ENCODE results near the gene EMILIN1.

The EMILIN1 gene

DNA sequence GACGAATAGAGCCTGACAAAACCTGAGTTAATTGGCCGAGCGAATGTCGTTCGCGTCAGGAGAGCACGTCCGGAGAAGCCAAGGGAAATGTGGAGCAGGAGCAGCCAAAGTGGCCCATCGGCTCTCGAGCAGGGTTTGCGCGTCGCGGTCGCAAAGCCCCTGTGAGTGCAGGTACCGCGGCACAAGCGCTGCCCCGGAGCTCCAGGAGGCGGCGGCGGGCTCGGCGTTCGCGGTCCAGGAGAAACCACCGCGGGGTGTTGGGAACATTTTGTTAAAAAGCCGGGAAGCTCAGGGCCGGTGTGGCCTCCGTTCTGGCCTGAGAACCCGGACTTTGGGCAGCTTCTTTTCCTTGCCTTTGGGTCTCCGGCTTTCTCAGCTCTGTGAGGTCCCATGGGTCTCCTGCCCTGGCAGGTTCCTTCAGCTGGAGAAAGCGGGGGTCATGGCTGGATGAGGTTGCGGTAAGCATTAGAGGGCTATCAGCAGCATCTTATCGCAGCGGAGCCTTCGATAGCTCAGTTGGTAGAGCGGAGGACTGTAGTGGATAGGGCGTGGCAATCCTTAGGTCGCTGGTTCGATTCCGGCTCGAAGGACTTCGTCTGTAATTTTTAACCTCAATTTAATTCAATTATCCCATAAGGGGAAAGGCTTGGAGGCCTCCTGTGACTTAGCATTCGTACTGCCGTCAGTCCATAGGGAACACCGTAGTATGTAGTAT, 28.0 kb upstream of the EMILIN1 start:
- Mint-ChIP-seq H3K27me3 (no peaks in the 10 kb centered on the region), H3K27ac (peak overlapping the region; percentile 99), H3K4me1 (ENCODE audit: low read depth) (peaks cover 16% of the 10 kb centered on the region), H3K36me3 (no peaks in the 10 kb centered on the region), H3K4me3 (peak overlapping the region; percentile 95), H3K9me3 (ENCODE audit: low read depth) (no peaks in the 10 kb centered on the region)

DNA sequence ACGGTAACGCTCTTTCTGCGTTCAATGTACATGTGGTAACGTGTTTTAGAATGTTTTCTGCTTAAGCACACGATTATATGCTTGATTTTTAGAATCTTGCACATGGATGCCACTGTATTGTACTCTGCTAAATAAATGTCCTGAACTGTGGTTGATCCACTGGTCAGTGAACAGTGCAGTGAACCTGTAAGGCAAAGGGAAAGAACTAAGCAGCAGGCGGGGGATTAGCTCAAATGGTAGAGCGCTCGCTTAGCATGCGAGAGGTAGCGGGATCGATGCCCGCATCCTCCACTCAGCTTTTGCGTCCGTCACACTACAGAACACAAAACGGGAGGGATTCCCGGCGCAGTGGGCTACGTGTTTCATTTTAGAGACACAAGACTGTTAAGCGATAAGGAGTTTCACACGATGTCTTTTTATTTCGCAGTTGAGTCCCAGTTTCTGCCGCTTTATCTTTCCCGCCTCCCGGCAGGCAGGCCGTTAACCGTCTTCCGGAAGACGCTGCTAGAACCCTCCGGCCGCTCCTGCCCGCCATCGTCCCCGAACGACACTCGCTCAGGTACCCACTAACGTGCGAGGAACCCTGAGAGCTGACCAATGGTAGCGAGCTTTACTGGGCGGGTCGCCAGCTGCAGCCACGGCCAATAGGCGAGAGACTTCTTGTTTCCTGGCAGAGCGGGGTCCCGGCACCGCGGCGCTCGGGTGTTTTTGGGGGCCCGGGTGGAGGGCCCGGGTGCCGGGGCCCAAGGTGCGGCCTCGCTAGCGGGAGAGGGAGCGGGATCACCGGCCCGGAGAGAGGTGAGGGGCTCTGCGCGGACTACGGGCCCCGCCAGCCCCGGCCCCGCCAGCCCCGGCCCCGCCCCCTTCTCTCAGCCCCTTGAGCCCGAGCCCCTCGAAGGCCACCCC, 27.2 kb upstream of the EMILIN1 start, which contains the start of gene AGBL5:
TSS of gene AGBL5 (plus strand) at position 673 of the 906 bp plus-strand sequence. CDS start 1,291 bp downstream, outside the sequence.
- Mint-ChIP-seq H3K4me1 (ENCODE audit: low read depth) (peaks cover 16% of the 10 kb centered on the region), H3K27ac (peak within 1 kb of the TSS; percentile 99), H3K4me3 (peak within 1 kb of the TSS; percentile 95), H3K36me3 (no peaks in the 10 kb centered on the region), H3K9me3 (ENCODE audit: low read depth) (no peaks in the 10 kb centered on the region), H3K27me3 (no peaks in the 10 kb centered on the region)

DNA sequence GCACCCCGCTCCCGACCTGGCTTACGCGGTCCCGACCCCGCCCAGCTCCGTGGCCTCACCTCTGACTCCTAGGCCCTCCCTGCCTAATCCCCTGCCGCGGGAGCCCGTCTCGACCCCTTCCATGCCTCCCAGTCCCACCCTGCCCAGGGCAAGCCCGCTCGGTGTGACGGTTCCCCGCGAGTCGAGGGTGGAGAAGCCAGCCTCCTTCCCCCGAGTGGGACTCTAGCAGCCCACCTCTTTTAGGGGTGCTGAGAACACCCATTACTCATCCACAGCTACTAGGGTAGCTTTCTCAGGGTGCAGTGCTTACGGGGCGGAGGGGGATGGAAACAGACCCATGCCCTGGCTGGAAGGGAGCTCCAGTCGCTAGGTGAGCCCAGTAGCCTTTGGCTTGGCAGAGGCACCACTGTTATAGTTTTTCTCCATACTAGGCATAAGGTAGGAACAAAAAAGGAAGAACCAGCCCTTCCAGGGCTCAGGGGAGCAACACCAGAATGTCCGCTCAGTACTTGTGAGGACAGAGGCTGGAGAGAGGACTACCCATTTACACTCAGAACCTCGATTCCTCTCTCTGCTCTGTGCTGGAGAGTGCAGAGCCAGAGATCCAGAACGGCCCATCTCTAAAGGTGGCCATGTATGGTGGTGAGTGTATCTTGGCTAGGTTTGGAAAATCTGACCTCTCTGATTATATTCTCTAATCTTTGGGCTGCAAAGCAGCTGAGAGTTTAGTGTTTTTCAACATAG, 26.3 kb upstream of the EMILIN1 start:
- Mint-ChIP-seq H3K4me3 (peak overlapping the region; percentile 87), H3K9me3 (ENCODE audit: low read depth) (no peaks in the 10 kb centered on the region), H3K27ac (peak overlapping the region; percentile 74), H3K4me1 (ENCODE audit: low read depth) (peaks cover 16% of the 10 kb centered on the region), H3K36me3 (no peaks in the 10 kb centered on the region), H3K27me3 (no peaks in the 10 kb centered on the region)

DNA sequence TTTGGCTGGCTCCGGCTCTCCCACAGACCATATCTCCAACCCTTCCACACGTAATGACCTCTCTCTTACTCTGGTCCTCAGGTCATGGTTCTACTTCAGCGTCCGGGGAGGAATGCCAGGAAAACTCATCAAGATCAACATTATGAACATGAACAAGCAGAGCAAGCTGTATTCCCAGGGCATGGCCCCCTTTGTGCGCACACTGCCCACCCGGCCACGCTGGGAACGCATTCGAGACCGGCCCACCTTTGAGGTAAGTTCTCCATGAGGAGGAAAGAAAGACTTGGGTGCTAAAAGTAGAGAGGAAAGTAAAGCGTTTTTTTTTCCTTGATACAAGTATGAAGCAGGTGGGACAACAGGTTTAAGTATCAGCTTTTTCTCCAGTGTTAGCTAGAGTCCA, 25.1 kb upstream of the EMILIN1 start:
- H3K9me3 Mint-ChIP-seq (ENCODE audit: low read depth): no peaks in the 10 kb centered on the region
- H3K4me3 Mint-ChIP-seq: peak overlapping the region; percentile 87
- peaks cover 16% of the 10 kb centered on the region for H3K4me1 Mint-ChIP-seq (ENCODE audit: low read depth)
- no peaks in the 10 kb centered on the region for H3K36me3 Mint-ChIP-seq
- no peaks in the 10 kb centered on the region for H3K27me3 Mint-ChIP-seq
- no peak overlapping the region for H3K27ac Mint-ChIP-seq

DNA sequence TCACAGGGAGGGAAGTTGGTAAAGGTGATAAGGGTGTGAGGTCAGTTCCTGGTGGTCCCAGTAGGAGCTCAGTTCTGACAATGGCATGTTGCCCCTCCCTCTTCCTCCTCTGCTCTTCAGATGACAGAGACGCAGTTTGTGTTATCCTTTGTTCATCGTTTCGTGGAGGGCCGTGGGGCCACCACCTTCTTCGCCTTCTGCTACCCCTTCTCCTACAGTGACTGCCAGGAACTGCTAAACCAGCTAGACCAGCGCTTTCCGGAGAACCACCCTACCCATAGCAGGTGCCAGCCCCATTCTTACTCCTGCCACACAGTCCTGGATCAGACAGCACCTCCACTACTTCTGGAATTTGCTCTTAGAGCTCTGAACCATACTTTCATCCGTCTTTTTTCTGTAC, 24.6 kb upstream of the EMILIN1 start:
- peaks cover 16% of the 10 kb centered on the region for H3K4me1 Mint-ChIP-seq (ENCODE audit: low read depth)
- H3K9me3 Mint-ChIP-seq (ENCODE audit: low read depth): no peaks in the 10 kb centered on the region
- no peaks in the 10 kb centered on the region for H3K36me3 Mint-ChIP-seq
- peak overlapping the region; percentile 12 for H3K4me3 Mint-ChIP-seq
- no peak overlapping the region for H3K27ac Mint-ChIP-seq
- H3K27me3 Mint-ChIP-seq: no peaks in the 10 kb centered on the region

DNA sequence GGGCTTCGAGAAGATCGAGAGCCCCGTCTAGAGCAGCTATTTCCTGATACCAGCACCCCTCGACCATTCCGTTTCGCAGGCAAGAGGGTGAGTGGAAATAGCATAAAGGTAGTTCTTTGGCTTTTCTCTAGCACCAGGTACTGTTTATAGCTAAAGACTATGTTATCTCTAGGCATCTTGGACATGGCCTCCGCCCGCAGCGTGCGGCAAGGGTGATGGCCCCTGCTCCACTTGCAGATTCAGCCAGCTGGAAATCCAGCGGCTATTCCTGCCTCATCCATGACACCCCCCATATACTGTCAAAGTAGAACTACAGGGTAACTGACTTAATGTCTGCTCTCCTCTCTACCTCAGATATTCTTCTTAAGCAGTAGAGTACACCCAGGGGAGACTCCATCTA, 23.7 kb upstream of the EMILIN1 start:
- Mint-ChIP-seq H3K27me3 (no peaks in the 10 kb centered on the region), H3K27ac (no peak overlapping the region), H3K4me1 (ENCODE audit: low read depth) (peaks cover 13% of the 10 kb centered on the region), H3K9me3 (ENCODE audit: low read depth) (no peaks in the 10 kb centered on the region), H3K4me3 (no peak overlapping the region), H3K36me3 (no peaks in the 10 kb centered on the region)

DNA sequence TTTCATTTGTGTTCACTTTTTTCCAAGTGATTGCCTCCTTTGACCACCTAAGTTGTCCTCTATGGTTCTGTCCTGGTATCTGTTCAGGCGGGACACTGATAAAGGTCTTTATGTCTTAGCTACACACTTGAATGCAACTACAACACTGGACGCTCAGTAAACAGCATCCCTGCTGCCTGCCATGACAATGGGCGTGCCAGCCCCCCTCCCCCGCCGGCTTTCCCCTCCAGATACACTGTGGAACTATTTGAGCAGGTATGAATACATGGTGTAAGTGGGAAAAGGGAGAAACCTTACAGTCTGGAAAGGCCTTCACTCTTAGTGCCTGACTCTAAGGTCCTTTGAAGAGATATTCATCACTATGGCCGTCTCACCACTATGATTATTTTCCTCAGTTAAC, 21.2 kb upstream of the EMILIN1 start:
- Mint-ChIP-seq H3K4me1 (ENCODE audit: low read depth) (peaks cover 4% of the 10 kb centered on the region), H3K27ac (no peak overlapping the region), H3K36me3 (no peaks in the 10 kb centered on the region), H3K9me3 (ENCODE audit: low read depth) (no peaks in the 10 kb centered on the region), H3K27me3 (no peaks in the 10 kb centered on the region), H3K4me3 (no peak overlapping the region)

DNA sequence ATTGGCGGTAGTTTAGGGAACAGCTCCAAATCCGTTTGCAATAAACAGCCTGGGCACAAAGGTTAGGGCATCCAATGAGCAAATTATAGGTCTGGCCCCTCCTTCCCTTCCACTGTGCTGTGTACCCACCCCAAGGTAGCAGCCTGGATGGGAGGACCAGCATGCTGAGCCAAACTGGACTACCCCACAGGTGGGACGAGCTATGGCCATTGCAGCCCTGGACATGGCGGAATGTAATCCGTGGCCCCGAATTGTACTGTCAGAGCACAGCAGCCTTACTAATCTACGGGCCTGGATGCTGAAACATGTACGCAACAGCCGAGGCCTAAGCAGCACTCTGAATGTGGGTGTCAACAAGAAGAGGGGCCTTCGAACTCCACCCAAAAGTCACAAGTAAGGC, 20.2 kb upstream of the EMILIN1 start:
- Mint-ChIP-seq H3K4me3 (no peak overlapping the region), H3K27me3 (no peaks in the 10 kb centered on the region), H3K4me1 (ENCODE audit: low read depth) (peaks cover 3% of the 10 kb centered on the region), H3K27ac (peak overlapping the region; percentile 10), H3K9me3 (ENCODE audit: low read depth) (no peaks in the 10 kb centered on the region), H3K36me3 (peaks cover 3% of the 10 kb centered on the region)

DNA sequence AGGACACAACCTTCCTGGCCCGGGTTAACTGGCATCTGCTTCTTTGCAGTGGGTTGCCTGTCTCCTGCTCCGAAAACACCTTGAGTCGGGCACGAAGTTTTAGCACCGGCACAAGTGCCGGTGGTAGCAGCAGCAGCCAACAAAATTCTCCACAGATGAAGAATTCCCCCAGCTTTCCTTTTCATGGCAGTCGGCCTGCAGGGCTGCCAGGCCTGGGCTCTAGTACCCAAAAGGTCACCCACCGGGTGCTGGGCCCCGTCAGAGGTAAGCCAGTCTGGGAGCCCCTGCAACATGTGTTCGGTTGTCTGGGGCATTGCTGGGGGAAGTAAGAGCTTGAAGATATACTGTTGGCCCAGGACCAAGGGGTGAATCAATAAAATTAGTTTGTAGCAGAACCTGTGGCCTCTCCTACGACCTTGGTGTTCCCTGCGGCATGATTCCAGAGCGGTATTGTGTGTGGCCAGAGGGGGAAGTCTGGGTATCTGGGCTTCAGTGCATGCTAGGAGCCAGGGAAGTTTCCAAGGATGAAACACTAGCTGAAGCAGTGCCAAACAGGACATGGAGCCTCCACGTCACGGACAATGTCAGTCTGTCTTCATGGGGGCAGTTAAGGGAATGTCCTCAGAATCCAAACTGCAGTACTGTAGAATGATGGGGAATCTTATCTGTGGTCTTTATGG, 19.1 kb upstream of the EMILIN1 start:
- Mint-ChIP-seq H3K4me3 (no peak overlapping the region), H3K36me3 (peaks cover 3% of the 10 kb centered on the region), H3K27ac (no peak overlapping the region), H3K27me3 (no peaks in the 10 kb centered on the region), H3K4me1 (ENCODE audit: low read depth) (peaks cover 5% of the 10 kb centered on the region), H3K9me3 (ENCODE audit: low read depth) (no peaks in the 10 kb centered on the region)

DNA sequence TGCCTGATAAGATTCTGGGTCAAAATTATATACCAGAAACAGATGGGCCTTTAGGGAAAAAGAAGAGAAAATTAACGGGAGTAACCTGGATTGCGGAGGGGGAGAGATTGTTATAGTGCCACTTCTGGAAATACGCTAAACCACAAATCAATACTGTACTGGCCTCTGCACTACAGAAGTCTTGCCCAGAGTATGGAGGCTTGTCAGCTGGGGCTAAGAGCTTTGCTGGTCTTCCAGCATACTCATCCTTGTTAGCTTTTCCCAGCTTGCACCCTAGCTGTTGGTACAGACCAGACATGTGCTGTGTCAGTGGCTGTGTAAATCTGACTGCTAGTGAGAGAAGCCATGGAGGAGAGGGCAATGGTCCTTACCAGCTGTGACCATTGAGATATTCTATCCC, 18.1 kb upstream of the EMILIN1 start:
- no peaks in the 10 kb centered on the region for H3K27me3 Mint-ChIP-seq
- H3K4me1 Mint-ChIP-seq (ENCODE audit: low read depth): peaks cover 5% of the 10 kb centered on the region
- no peak overlapping the region for H3K4me3 Mint-ChIP-seq
- H3K9me3 Mint-ChIP-seq (ENCODE audit: low read depth): no peaks in the 10 kb centered on the region
- peaks cover 3% of the 10 kb centered on the region for H3K36me3 Mint-ChIP-seq
- H3K27ac Mint-ChIP-seq: no peak overlapping the region

DNA sequence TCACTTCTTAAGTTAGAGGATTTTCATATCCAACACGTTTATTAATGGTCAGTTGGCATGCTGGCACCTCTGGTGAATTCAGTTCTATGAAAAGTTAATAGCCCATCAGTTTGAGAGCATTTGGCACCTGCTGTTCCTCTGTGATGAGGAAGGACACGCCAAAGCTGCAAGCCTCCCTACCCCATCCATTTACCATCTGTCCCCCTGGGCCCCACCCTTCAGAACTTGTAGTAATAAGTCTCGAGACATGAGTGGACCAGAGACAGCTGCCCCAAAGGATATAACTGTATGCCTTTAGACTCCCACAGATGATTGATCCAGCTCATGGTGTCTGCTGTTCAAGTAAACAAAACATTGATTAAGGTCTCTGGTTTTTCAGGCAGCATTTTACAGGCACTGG, 13.3 kb upstream of the EMILIN1 start:
- H3K36me3 Mint-ChIP-seq: peaks cover 8% of the 10 kb centered on the region

DNA sequence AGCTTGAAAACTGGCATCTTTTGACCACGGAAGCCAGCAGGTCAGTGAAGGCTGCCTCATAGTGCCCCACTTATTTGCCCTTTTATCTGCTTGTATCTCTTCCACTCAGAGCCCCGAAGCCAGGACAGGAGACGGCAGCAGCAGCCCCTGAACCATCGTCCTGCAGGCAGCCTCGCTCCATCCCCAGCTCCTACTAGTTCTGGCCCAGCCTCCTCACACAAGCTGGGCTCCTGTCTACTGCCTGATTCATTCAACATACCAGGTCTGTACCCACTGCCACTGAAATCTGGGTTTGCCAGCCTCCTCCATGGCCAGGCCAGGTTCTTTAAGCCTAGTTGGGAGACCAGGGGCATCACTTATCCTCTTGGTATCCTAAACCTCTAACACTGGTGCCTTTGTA, 11.0 kb upstream of the EMILIN1 start:
- no peaks in the 10 kb centered on the region for H3K27me3 Mint-ChIP-seq
- H3K4me1 Mint-ChIP-seq (ENCODE audit: low read depth): peaks cover 44% of the 10 kb centered on the region
- H3K27ac Mint-ChIP-seq: peak overlapping the region; percentile 50
- no peaks in the 10 kb centered on the region for H3K9me3 Mint-ChIP-seq (ENCODE audit: low read depth)
- H3K36me3 Mint-ChIP-seq: peaks cover 8% of the 10 kb centered on the region
- no peak overlapping the region for H3K4me3 Mint-ChIP-seq

More for the DNA sequence above, 13.3 kb upstream of the EMILIN1 start:
- peaks cover 33% of the 10 kb centered on the region for H3K4me1 Mint-ChIP-seq (ENCODE audit: low read depth)
- H3K4me3 Mint-ChIP-seq: no peak overlapping the region
- no peaks in the 10 kb centered on the region for H3K27me3 Mint-ChIP-seq
- H3K9me3 Mint-ChIP-seq (ENCODE audit: low read depth): no peaks in the 10 kb centered on the region
- H3K27ac Mint-ChIP-seq: no peak overlapping the region

DNA sequence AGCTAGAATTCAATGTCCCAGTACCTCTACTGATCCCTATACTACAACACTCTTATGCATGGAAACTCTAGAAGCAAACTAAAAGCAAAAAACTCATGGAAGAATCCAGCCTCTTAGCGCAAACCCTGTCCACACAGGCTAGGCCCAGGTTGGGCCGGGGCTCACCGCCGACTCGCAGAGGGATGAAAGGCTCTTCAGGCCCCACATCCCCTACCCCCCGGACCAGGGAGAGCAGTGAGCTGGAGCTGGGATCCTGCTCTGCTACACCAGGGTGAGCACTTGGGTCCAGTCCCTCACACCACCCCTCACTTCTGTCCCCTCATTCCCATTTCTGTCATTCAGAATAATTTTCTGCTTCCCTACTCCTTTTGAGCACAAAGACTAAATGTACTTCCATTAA, 9.0 kb upstream of the EMILIN1 start:
- H3K4me3 Mint-ChIP-seq: peak overlapping the region; percentile 98
- no peaks in the 10 kb centered on the region for H3K27me3 Mint-ChIP-seq
- no peaks in the 10 kb centered on the region for H3K9me3 Mint-ChIP-seq (ENCODE audit: low read depth)
- peaks cover 51% of the 10 kb centered on the region for H3K4me1 Mint-ChIP-seq (ENCODE audit: low read depth)
- peaks cover 5% of the 10 kb centered on the region for H3K36me3 Mint-ChIP-seq
- peak overlapping the region; percentile 83 for H3K27ac Mint-ChIP-seq

DNA sequence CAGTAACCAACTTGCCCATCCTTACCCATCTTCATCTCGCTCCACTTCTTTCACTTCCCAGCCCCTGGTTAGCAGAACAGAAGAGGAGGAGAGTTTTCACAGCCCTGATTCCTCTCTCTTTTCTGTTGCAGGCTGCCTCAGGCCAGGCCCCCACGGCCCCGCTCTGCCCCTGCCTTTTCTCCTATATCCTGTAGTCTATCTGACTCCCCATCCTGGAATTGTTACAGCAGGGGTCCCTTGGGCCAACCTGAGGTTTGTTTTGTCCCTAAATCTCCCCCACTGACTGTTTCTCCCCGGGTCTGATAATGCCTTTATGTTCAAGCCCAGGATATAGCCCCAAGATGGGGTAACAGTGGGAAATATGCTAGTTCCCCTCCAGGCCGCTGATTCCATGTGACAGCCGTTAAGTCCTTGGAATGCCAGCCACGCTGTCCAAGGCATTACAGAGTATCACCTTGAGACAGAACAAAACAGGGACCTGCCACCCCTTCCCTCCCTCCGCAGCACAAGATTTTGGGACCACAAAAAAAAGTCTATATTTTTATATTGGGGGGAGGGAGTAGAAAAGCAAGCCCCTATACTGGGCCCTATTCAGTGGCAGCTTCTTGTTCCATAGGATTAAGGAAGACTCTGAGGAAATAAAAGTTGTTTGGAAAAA, 8.3 kb upstream of the EMILIN1 start:
- Mint-ChIP-seq H3K27ac (peak overlapping the region; percentile 95), H3K27me3 (no peaks in the 10 kb centered on the region), H3K36me3 (peaks cover 5% of the 10 kb centered on the region), H3K9me3 (ENCODE audit: low read depth) (no peaks in the 10 kb centered on the region), H3K4me1 (ENCODE audit: low read depth) (peaks cover 57% of the 10 kb centered on the region), H3K4me3 (peak overlapping the region; percentile 98)

Measured in activated naive CD8-positive, alpha-beta T cell (primary cell).